IPS-11a (cell line): ENCODE measurements around the gene CEP192.
"Not testable (repeated sequence)": the region's sequence is repeated elsewhere in the genome, so short reads cannot be mapped to it uniquely, and the experiment has no call there.

ENCODE experiments used
- H3K4me3 ChIP-seq: one replicate; pipeline ENCODE4 v1.5.1; 2013; ENCODE audit warnings: low read depth, low read length, control low read depth

CEP192 gene

DNA sequence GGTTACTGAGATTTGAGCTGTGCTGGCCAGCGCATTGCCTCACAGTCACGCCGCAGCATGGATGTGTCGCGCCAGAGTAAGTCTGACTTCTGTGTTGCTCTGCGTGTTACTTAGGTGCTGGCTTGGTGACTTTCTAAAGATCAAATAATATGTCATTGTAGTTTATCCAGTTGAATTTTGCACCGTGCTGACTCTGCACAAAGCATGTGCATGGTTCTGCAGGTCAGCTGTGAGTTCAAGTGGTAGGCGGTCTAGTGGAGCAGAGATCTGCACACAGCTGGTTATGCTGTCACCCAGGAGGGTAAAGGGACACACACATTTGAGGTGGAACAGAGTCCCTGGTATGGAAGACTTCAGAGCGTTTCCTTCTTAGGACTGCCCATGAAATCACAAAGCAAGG lies 105.1 kb downstream of the CEP192 start:
- H3K4me3 ChIP-seq = no peak overlapping the region

DNA sequence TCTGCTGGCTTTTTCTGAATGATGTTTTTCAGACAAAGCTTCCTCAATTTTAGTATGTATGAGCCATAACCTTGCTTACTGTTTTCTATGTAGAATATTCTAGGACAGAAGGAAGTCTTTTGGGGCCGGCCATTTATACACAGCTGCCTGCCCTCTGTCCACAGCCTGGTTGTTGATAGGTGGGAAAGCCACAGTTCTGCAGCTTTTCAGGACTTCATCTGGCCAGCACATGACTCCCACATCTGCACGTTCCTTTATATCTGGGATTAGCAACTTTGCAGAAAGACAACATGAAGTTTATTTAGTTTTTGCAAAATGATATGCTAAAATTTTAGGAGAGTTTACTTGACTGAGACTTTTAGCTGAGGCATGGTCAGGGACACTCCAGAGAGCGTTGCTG lies 105.6 kb downstream of the CEP192 start:
- no peak overlapping the region for H3K4me3 ChIP-seq

GRCh38 chr18:13098104-13098503 lies 106.9 kb downstream of the CEP192 start:
- not testable (repeated sequence) for H3K4me3 ChIP-seq

GRCh38 chr18:13099113-13099512 lies 108.0 kb downstream of the CEP192 start:
- no peak overlapping the region for H3K4me3 ChIP-seq

- H3K4me3 ChIP-seq = no peak overlapping the region
Measured at GRCh38 chr18:13100942-13101658, 109.9 kb downstream of the CEP192 start.

DNA sequence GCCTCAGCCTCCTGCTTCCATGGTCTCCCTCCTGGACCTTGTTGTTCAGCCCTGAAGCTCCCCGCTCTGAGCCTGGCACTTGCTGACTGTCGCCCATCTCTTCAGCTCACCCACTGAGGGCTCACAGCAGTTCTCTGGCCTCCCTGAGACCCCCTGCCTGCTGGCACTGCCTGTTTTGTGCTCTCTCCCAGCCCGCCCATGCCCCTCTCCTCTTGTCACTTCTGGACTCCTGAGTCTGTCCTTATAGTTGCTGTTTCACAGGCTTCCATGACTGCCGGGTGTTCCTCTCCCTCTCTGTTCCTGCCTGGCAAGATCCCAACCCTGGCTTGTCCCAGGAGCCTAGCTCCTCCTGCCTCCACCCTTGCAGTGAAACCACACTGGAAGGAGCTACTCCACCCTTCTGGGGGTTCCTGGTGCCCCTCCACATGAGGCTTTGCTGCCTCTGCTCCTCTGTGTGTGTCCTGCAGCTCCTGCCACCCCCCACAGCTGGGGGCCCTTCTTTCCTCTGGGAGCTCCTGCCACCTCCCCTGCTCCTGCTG lies 110.6 kb downstream of the CEP192 start:
- H3K4me3 ChIP-seq = no peak overlapping the region

- H3K4me3 ChIP-seq = no peak overlapping the region
Measured at GRCh38 chr18:13103366-13103765, 112.2 kb downstream of the CEP192 start.

DNA sequence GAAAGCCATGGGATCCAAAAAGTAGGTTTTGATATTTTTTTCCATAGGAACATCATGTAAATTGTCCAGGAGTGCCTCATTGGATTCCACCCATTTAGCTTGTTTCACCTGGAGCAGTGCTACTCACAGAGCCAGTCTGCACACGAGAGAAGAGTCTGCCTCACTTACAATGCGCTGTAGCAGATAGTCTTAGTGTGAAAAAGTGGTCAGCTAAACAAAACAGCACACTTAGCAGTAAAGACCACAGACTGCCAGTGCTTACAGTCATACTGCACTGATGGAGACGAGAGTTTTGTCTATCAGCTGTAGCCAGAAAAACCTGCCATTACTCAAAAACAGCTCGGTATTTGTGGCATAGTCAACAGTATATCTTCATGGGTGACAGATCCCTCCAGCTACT lies 113.9 kb downstream of the CEP192 start:
- no peak overlapping the region for H3K4me3 ChIP-seq

DNA sequence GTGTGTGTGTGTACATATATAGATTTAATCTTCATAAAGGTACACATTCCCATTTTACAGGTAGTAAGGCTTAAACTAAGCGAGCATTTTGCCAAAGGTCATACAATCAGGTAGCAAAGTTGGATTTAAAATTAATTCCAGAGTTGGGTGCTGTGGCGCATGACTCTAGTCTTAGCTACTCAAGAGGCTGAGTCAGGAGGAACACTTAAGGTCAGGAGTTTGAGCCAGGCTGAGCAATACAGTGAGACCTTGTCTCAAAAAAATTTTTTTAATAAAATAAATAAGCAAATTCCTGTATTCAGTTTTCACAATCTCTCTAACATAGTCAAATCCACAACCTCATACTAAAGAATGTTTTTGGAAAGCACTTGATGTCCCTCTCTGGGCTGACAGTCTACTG lies 115.9 kb downstream of the CEP192 start:
- no peak overlapping the region for H3K4me3 ChIP-seq

- no peak overlapping the region for H3K4me3 ChIP-seq
Measured at GRCh38 chr18:13108330-13108729, 117.2 kb downstream of the CEP192 start.

GRCh38 chr18:13110559-13110958 lies 119.4 kb downstream of the CEP192 start:
- H3K4me3 ChIP-seq = no peak overlapping the region

- H3K4me3 ChIP-seq = no peak overlapping the region
Measured at GRCh38 chr18:13112982-13113381, 121.8 kb downstream of the CEP192 start.

DNA sequence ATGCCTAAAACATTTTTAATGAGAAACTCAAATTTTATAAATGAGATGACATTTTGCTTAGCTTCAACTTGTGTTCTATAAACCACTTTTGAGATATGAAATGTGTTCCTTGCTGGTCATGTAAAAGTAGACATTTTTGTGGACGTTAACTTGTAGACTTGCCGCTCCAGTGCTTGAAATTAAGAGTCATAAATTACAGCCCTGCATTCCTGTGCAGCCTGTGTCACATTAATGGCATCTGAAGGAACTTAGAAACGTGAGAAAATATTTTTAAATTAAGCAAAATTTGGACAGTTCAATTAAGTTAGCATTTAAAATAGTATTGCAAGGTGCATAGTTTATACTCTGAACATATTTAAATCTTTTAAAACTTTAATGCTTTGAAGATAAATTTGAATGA lies 129.1 kb downstream of the CEP192 start:
- H3K4me3 ChIP-seq = no peak overlapping the region

- no peak overlapping the region for H3K4me3 ChIP-seq
Measured at GRCh38 chr18:13120983-13121441, 129.8 kb downstream of the CEP192 start.

DNA sequence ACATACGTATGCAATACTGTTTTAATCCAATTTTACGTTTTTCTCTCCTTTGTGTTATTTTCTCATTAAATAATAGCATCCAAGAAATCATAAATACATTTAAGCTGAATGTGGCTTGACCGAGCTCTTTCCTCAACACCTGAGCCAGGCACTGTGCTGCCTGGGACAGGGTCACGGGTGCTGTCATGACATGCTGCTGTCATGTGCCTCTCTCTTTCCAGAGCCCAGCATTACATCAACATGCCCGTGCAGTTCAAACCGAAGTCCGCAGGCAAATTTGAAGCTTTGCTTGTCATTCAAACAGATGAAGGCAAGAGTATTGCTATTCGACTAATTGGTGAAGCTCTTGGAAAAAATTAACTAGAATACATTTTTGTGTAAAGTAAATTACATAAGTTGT lies 133.2 kb downstream of the CEP192 start:
- no peak overlapping the region for H3K4me3 ChIP-seq

DNA sequence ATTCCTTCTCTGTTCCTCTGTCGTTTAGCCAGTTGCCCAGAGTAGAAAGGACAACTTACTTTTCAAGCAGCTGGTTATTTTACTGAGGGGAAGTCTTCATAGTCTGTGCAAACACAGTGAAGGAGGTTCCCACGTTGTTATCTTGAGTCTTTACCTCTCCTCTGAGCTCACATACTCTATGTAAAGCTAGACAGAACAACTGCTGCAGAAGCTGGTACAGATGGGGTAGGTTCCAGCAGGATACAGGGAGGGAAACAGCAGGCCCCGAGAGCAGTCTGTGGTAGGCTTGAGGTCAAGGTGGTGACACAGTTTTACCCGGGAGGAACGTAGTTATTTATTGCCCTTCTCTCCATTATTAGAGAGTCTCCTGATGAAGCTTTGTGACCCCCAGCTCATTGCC lies 134.0 kb downstream of the CEP192 start:
- H3K4me3 ChIP-seq = no peak overlapping the region

- H3K4me3 ChIP-seq = no peak overlapping the region
Measured at GRCh38 chr18:13126966-13127598, 135.9 kb downstream of the CEP192 start.

DNA sequence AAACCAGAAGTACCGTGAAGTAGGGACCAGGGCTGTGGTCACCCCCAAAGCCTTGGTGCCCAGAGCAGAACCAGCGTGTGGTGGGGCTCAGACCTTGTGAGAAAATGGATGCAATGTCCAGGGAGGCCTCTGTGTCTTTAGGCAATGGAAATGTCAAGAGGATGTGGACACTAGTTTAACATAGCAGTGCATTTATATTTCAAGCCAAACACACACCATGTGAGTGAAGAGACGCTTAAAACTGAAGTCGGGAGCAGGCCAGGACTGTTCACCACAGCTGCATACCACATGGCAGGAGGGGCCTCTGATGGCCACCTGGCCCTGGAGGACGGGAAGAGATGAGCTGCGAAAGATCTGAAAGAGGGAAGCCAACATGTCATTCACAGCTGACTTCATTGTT lies 140.1 kb downstream of the CEP192 start:
- no peak overlapping the region for H3K4me3 ChIP-seq

DNA sequence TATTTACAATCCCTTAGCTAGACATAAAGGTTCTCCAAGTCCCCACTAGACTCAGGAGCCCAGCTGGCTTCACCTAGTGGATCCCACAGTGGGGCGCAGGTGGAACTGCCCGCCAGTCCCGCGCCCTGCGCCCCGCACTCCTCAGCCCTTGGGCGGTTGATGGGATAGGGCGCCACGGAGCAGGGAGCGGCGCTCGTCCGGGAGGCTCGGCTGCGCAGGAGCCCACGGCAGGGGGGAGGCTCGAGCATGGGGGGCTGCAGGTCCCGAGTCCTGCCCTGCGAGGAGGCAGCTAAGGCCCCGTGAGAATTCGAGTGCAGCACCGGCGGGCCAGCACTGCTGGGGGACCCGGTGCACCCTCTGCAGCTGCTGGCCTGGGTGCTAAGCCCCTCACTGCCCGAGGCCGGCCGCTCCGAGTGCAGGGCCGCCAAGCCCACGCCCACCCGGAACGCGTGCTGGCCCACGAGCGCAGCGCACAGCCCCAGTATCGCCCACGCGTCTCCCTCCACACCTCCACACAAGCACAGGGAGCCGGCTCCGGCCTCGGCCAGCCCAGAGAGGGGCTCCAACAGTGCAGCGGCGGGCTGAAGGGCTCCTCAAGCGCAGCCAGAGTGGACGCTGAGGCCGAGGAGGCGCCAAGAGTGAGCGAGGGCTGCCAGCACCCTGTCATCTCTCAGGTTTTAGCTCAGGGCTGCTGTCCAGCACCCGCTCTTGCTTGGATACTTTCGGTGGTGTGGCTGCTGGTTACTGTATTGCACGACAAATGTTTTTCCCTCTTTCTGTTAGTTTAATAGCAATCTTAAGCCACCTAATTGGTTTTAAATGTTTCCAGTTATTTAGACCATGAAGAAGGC lies 143.6 kb downstream of the CEP192 start:
- H3K4me3 ChIP-seq = no peak overlapping the region

DNA sequence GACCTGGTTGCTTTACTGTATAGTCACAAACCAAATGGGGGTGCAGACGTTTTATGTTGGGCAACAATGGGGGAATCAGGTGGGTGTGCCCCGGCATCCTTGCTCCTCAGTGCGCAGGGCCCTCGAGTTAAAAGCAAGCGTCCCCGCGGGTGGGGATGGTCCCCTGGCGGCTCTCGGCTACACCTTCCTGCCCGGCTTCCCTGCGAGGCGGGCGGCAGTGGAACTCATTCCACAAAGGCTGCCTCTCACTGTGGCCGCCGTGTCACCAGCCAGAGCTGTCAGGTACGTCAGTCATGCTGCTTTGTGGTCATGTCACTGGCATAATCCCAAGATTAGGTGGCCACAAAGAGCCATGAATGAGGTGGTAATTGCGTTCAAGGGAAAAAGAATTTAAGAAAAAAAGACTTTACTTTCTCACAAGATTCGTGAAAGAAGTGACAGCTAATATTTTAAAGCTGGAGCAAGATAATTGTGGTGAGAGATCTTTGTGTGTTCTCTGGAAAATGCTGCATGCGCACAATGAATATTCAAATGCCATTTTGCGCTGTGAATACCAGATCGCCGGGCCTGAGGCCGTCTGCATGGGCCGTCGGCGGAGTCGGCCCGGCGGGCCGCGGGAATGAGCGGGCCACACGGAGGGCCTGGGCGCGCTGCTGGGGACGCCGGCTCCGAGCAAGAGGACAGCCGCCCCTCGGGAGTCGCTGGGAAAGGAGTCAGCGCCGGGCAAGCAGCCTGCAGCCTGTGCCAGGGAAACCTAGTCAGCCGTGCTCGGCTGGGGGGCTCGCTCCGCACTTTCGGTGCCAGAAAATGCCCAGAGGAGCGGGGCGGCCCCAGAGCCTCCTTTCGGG lies 145.1 kb downstream of the CEP192 start:
- no peak overlapping the region for H3K4me3 ChIP-seq
